Muscle layer of colon (tissue), 2 donors: ENCODE data around the gene ATP11A.
A peak's percentile ranks its signal among the peaks of the same experiment; 100 is the strongest.
"Not testable (repeated sequence)": the region's sequence is repeated elsewhere in the genome, so short reads cannot be mapped to it uniquely, and the experiment has no call there.

ENCODE experiments used
- H3K27ac ChIP-seq: one replicate; pipeline ENCODE4 v1.7.0; 2013; ENCODE audit warnings: low read depth, mild to moderate bottlenecking, low read length, moderate library complexity
- H3K27me3 ChIP-seq, 2 donors: one replicate each; pipeline ENCODE4 v1.7.0; 2013; ENCODE audit warnings: low read length in 2 of 2, mild to moderate bottlenecking in 2 of 2; ENCODE audit not compliant: insufficient read depth in 2 of 2, control insufficient read depth in 1 of 2
- H3K36me3 ChIP-seq: one replicate; pipeline ENCODE4 v1.7.0; 2013; ENCODE audit warnings: mild to moderate bottlenecking, low read length; ENCODE audit not compliant: insufficient read depth
- H3K4me1 ChIP-seq: one replicate; pipeline ENCODE4 v1.7.0; 2013; ENCODE audit warnings: mild to moderate bottlenecking, low read length; ENCODE audit not compliant: insufficient read depth
- H3K4me3 ChIP-seq, 2 donors: one replicate each; pipeline ENCODE4 v1.7.0; 2013; ENCODE audit warnings: low read length in 2 of 2, low read depth in 1 of 2, mild to moderate bottlenecking in 1 of 2, moderate library complexity in 1 of 2
- H3K9ac ChIP-seq: one replicate; pipeline ENCODE4 v1.7.0; 2013; ENCODE audit warnings: low read length
- H3K9me3 ChIP-seq: one replicate; pipeline ENCODE4 v1.7.0; 2013; ENCODE audit warnings: mild to moderate bottlenecking, low read length
- donor health status: abdominal sarcoma.
- donor health status: Adenocarcinoma of cecum.

Gene ATP11A

GRCh38 chr13:112881656-112882554 lies 192.1 kb downstream of the ATP11A start:
- Histone ChIP-seq H3K4me1 (no peaks in the 10 kb centered on the region), H3K9ac (no peak overlapping the region), H3K9me3 (no peaks in the 10 kb centered on the region), H3K27me3 (no peaks in the 10 kb centered on the region), H3K4me3 (no peak overlapping the region), H3K36me3 (peaks cover 15% of the 10 kb centered on the region), H3K27ac (no peak overlapping the region)

- Histone ChIP-seq H3K27me3 (no peaks in the 10 kb centered on the region), H3K4me3 (no peak overlapping the region), H3K36me3 (peaks cover 15% of the 10 kb centered on the region), H3K27ac (no peak overlapping the region), H3K9ac (no peak overlapping the region), H3K9me3 (no peaks in the 10 kb centered on the region), H3K4me1 (no peaks in the 10 kb centered on the region)
Measured at GRCh38 chr13:112882555-112883024, 192.8 kb downstream of the ATP11A start.

GRCh38 chr13:112883241-112883945 lies 193.6 kb downstream of the ATP11A start:
- H3K9me3 ChIP-seq = no peaks in the 10 kb centered on the region
- H3K9ac ChIP-seq = no peak overlapping the region
- H3K27ac ChIP-seq = no peak overlapping the region
- no peak overlapping the region for H3K4me3 ChIP-seq
- no peaks in the 10 kb centered on the region for H3K27me3 ChIP-seq
- peaks cover 12% of the 10 kb centered on the region for H3K36me3 ChIP-seq
- H3K4me1 ChIP-seq = no peaks in the 10 kb centered on the region

- not testable (repeated sequence) for H3K4me3 ChIP-seq, H3K36me3 ChIP-seq, H3K9ac ChIP-seq, H3K4me1 ChIP-seq, H3K27ac ChIP-seq, H3K27me3 ChIP-seq, H3K9me3 ChIP-seq
Measured at GRCh38 chr13:112884700-112885099, 194.9 kb downstream of the ATP11A start.

- Histone ChIP-seq H3K4me1 (no peaks in the 10 kb centered on the region), H3K36me3 (peaks cover 6% of the 10 kb centered on the region), H3K9me3 (no peaks in the 10 kb centered on the region), H3K27me3 (no peaks in the 10 kb centered on the region), H3K27ac (no peak overlapping the region), H3K4me3 (peak overlapping the region in 1 of 2 donors; percentile 24), H3K9ac (no peak overlapping the region)
Measured at GRCh38 chr13:112885242-112885781, 195.5 kb downstream of the ATP11A start.

- no peaks in the 10 kb centered on the region for H3K4me1 ChIP-seq
- no peaks in the 10 kb centered on the region for H3K27me3 ChIP-seq
- H3K36me3 ChIP-seq = peaks cover 6% of the 10 kb centered on the region
- peak overlapping the region in 1 of 2 donors; percentile 24 for H3K4me3 ChIP-seq
- no peaks in the 10 kb centered on the region for H3K9me3 ChIP-seq
- H3K9ac ChIP-seq = no peak overlapping the region
- peak overlapping the region; percentile 32 for H3K27ac ChIP-seq
Measured at GRCh38 chr13:112885782-112886268, 196.0 kb downstream of the ATP11A start.

GRCh38 chr13:112887151-112887550 lies 197.3 kb downstream of the ATP11A start:
- no peaks in the 10 kb centered on the region for H3K9me3 ChIP-seq
- peaks cover 0 to 11% of the 10 kb centered on the region in 2 donors for H3K27me3 ChIP-seq
- H3K4me1 ChIP-seq = no peaks in the 10 kb centered on the region
- H3K36me3 ChIP-seq = peaks cover 6% of the 10 kb centered on the region
- no peak overlapping the region for H3K9ac ChIP-seq
- no peak overlapping the region for H3K4me3 ChIP-seq
- H3K27ac ChIP-seq = no peak overlapping the region

GRCh38 chr13:112887557-112887991 lies 197.7 kb downstream of the ATP11A start:
- H3K9ac ChIP-seq = no peak overlapping the region
- H3K9me3 ChIP-seq = no peaks in the 10 kb centered on the region
- peaks cover 0 to 15% of the 10 kb centered on the region in 2 donors for H3K27me3 ChIP-seq
- peaks cover 4% of the 10 kb centered on the region for H3K36me3 ChIP-seq
- H3K27ac ChIP-seq = no peak overlapping the region
- no peak overlapping the region for H3K4me3 ChIP-seq
- no peaks in the 10 kb centered on the region for H3K4me1 ChIP-seq

- no peak overlapping the region for H3K27ac ChIP-seq
- no peak overlapping the region for H3K4me3 ChIP-seq
- no peaks in the 10 kb centered on the region for H3K4me1 ChIP-seq
- no peak overlapping the region for H3K9ac ChIP-seq
- H3K27me3 ChIP-seq = peaks cover 0 to 17% of the 10 kb centered on the region in 2 donors
- no peaks in the 10 kb centered on the region for H3K9me3 ChIP-seq
- H3K36me3 ChIP-seq = no peaks in the 10 kb centered on the region
Measured at GRCh38 chr13:112888238-112889111, 198.6 kb downstream of the ATP11A start.

- H3K36me3 ChIP-seq = no peaks in the 10 kb centered on the region
- H3K4me3 ChIP-seq = no peak overlapping the region
- no peak overlapping the region for H3K9ac ChIP-seq
- peaks cover under 1% of the 10 kb centered on the region for H3K4me1 ChIP-seq
- H3K9me3 ChIP-seq = no peaks in the 10 kb centered on the region
- H3K27ac ChIP-seq = no peak overlapping the region
- H3K27me3 ChIP-seq = peaks cover 2 to 24% of the 10 kb centered on the region in 2 donors
Measured at GRCh38 chr13:112889351-112890290, 199.8 kb downstream of the ATP11A start.
